T-helper 1 cell treated with Interleukin-12 subunit alpha and Interleukin-12 subunit beta and Interleukin-4 antibody, amounts not matched to agents 30 μg/mL and 1 μg/mL, for 36 hours (primary cell): ENCODE data around the gene THRB.

Experiments
- H3K27ac Mint-ChIP-seq: one replicate; pipeline ENCODE4 v1.8.0; 2021; ENCODE audit warnings: mild to moderate bottlenecking, mixed read lengths
- H3K27me3 Mint-ChIP-seq: one replicate; pipeline ENCODE4 v1.8.0; 2021; ENCODE audit warnings: low read depth, mixed read lengths
- H3K36me3 Mint-ChIP-seq: one replicate; pipeline ENCODE4 v1.8.0; 2021; ENCODE audit warnings: low read depth, mixed read lengths
- H3K4me1 Mint-ChIP-seq: one replicate; pipeline ENCODE4 v1.8.0; 2021; ENCODE audit warnings: low read depth, mixed read lengths
- H3K4me3 Mint-ChIP-seq: one replicate; pipeline ENCODE4 v1.8.0; 2021; ENCODE audit warnings: mild to moderate bottlenecking, moderate library complexity, mixed read lengths
- H3K9me3 Mint-ChIP-seq: one replicate; pipeline ENCODE4 v1.8.0; 2021; ENCODE audit warnings: mixed read lengths

The THRB gene

GRCh38 chr3:24151594-24151993 lies 343.1 kb downstream of the THRB start:
- no peaks in the 10 kb centered on the region for H3K36me3 Mint-ChIP-seq
- H3K9me3 Mint-ChIP-seq: no peaks in the 10 kb centered on the region
- no peak overlapping the region for H3K4me3 Mint-ChIP-seq
- H3K4me1 Mint-ChIP-seq: peaks cover 23% of the 10 kb centered on the region
- H3K27ac Mint-ChIP-seq: no peak overlapping the region
- no peaks in the 10 kb centered on the region for H3K27me3 Mint-ChIP-seq

- H3K9me3 Mint-ChIP-seq: no peaks in the 10 kb centered on the region
- peaks cover 6% of the 10 kb centered on the region for H3K4me1 Mint-ChIP-seq
- no peaks in the 10 kb centered on the region for H3K36me3 Mint-ChIP-seq
- H3K27me3 Mint-ChIP-seq: no peaks in the 10 kb centered on the region
- no peak overlapping the region for H3K27ac Mint-ChIP-seq
- no peak overlapping the region for H3K4me3 Mint-ChIP-seq
Measured at GRCh38 chr3:24149032-24149431, 345.6 kb downstream of the THRB start.

- Mint-ChIP-seq H3K9me3 (no peaks in the 10 kb centered on the region), H3K27me3 (no peaks in the 10 kb centered on the region), H3K4me3 (no peak overlapping the region), H3K36me3 (no peaks in the 10 kb centered on the region), H3K4me1 (no peaks in the 10 kb centered on the region), H3K27ac (no peak overlapping the region)
Measured at GRCh38 chr3:24145981-24146822, 348.4 kb downstream of the THRB start.

GRCh38 chr3:24145481-24145880 lies 349.2 kb downstream of the THRB start:
- H3K27me3 Mint-ChIP-seq: no peaks in the 10 kb centered on the region
- no peak overlapping the region for H3K4me3 Mint-ChIP-seq
- H3K27ac Mint-ChIP-seq: no peak overlapping the region
- H3K4me1 Mint-ChIP-seq: no peaks in the 10 kb centered on the region
- H3K36me3 Mint-ChIP-seq: no peaks in the 10 kb centered on the region
- no peaks in the 10 kb centered on the region for H3K9me3 Mint-ChIP-seq

- H3K4me1 Mint-ChIP-seq: no peaks in the 10 kb centered on the region
- H3K4me3 Mint-ChIP-seq: no peak overlapping the region
- no peaks in the 10 kb centered on the region for H3K27me3 Mint-ChIP-seq
- no peaks in the 10 kb centered on the region for H3K9me3 Mint-ChIP-seq
- no peaks in the 10 kb centered on the region for H3K36me3 Mint-ChIP-seq
- H3K27ac Mint-ChIP-seq: no peak overlapping the region
Measured at GRCh38 chr3:24142127-24142526, 352.5 kb downstream of the THRB start.

DNA sequence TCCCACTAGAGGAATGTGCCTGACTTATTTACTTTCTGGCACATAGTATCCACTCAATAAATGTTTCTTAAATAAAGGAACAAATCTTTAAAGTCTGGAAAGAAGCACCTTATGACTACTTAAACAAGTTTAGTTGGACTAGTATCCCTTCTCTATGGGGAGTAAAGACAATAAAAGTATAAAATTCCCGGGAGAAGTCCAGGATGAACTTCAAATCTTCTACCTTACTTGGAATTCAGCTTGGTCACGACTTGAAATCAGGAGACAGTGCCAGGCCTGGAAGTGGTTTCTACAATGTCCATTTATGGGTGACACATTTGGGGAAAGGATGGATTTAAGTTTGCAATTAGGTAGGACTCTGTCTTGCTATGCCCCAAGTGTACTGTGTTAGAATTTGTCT lies 353.1 kb downstream of the THRB start:
- H3K27me3 Mint-ChIP-seq: no peaks in the 10 kb centered on the region
- H3K4me3 Mint-ChIP-seq: no peak overlapping the region
- no peaks in the 10 kb centered on the region for H3K4me1 Mint-ChIP-seq
- no peaks in the 10 kb centered on the region for H3K36me3 Mint-ChIP-seq
- no peaks in the 10 kb centered on the region for H3K9me3 Mint-ChIP-seq
- H3K27ac Mint-ChIP-seq: no peak overlapping the region

- no peaks in the 10 kb centered on the region for H3K36me3 Mint-ChIP-seq
- H3K27me3 Mint-ChIP-seq: no peaks in the 10 kb centered on the region
- no peaks in the 10 kb centered on the region for H3K4me1 Mint-ChIP-seq
- H3K27ac Mint-ChIP-seq: no peak overlapping the region
- H3K4me3 Mint-ChIP-seq: no peak overlapping the region
- no peaks in the 10 kb centered on the region for H3K9me3 Mint-ChIP-seq
Measured at GRCh38 chr3:24139463-24140412, 354.9 kb downstream of the THRB start.

GRCh38 chr3:24138876-24139256 lies 355.8 kb downstream of the THRB start:
- Mint-ChIP-seq H3K36me3 (no peaks in the 10 kb centered on the region), H3K4me1 (no peaks in the 10 kb centered on the region), H3K9me3 (no peaks in the 10 kb centered on the region), H3K27me3 (no peaks in the 10 kb centered on the region), H3K4me3 (no peak overlapping the region), H3K27ac (no peak overlapping the region)

DNA sequence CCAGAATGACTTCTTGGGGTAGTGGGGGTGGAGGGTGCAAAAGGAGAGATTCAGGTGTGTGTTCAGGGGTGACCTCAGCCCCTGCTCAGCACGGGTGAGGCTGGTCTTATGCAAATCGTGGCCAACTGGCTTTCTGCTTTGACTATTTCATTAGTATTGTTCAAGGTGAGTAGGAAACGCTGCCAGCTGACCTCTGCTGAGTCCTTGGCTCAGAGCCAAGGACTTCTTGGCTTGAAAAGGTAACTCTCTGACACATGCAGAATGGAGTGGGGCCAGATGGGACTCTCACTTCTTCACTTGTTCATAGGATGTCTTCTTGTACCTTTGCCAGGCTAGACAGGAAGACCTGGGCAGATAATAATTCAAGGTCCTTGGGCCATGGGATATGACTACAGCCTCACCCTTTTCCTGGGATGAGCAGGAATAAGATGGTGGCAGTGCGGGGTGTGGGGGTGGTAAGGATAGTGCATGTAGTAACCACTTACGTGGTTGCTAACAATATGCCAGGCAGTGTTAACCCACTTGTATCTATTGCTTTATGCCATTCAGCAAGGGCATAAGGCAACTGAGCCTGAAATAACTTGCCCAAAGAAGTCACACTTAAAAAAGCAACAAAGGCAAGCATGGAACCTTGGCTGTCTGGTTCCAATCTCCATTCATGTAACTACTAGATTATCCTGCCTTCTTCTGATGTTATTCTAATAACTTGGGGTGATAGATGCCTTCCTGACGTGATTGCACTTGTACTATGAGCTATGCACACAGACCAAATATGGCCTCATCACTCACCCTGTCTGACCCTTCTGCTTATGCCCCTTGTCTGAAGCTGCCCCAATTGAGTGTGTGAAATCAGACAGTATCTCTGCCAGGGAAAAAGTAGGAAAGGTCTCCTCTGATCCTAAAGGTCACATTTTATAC lies 356.4 kb downstream of the THRB start:
- no peaks in the 10 kb centered on the region for H3K27me3 Mint-ChIP-seq

GRCh38 chr3:24137334-24137733 lies 357.3 kb downstream of the THRB start:
- Mint-ChIP-seq H3K27me3 (no peaks in the 10 kb centered on the region), H3K36me3 (no peaks in the 10 kb centered on the region), H3K4me3 (no peak overlapping the region), H3K27ac (no peak overlapping the region), H3K4me1 (no peaks in the 10 kb centered on the region), H3K9me3 (no peaks in the 10 kb centered on the region)

More for the DNA sequence above, 356.4 kb downstream of the THRB start:
- Mint-ChIP-seq H3K4me3 (no peak overlapping the region), H3K36me3 (no peaks in the 10 kb centered on the region), H3K9me3 (no peaks in the 10 kb centered on the region), H3K27ac (no peak overlapping the region), H3K4me1 (no peaks in the 10 kb centered on the region)

- H3K4me3 Mint-ChIP-seq: no peak overlapping the region
- H3K4me1 Mint-ChIP-seq: no peaks in the 10 kb centered on the region
Measured at GRCh38 chr3:24136624-24137310, 357.9 kb downstream of the THRB start.

DNA sequence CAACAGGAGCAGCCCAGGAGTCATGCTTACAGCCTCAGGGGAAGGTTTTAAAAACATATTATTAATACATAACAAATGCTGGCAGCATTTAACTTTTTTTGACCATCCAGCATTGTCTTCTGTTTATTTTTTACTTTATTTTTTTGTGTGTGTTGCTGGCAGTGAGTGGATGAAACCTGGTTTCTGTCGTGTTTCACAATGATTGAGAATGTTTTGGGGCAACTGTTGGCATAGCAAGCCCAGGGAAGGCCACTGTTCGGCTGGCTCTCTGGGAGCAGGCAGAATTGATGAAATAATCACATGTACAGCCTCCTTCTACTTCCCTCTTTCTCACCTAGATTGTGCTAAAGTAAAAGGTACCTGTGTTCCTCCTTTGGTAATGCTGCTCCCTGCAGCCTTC lies 359.4 kb downstream of the THRB start:
- H3K36me3 Mint-ChIP-seq: no peaks in the 10 kb centered on the region

More at GRCh38 chr3:24136624-24137310, 357.9 kb downstream of the THRB start:
- H3K27me3 Mint-ChIP-seq: no peaks in the 10 kb centered on the region
- H3K9me3 Mint-ChIP-seq: no peaks in the 10 kb centered on the region
- H3K27ac Mint-ChIP-seq: no peak overlapping the region
- H3K36me3 Mint-ChIP-seq: no peaks in the 10 kb centered on the region

GRCh38 chr3:24133942-24134341 lies 360.7 kb downstream of the THRB start:
- no peaks in the 10 kb centered on the region for H3K36me3 Mint-ChIP-seq
- no peak overlapping the region for H3K27ac Mint-ChIP-seq
- no peaks in the 10 kb centered on the region for H3K27me3 Mint-ChIP-seq
- H3K9me3 Mint-ChIP-seq: no peaks in the 10 kb centered on the region
- no peaks in the 10 kb centered on the region for H3K4me1 Mint-ChIP-seq
- H3K4me3 Mint-ChIP-seq: no peak overlapping the region

More for the DNA sequence above, 359.4 kb downstream of the THRB start:
- Mint-ChIP-seq H3K4me1 (no peaks in the 10 kb centered on the region), H3K27me3 (no peaks in the 10 kb centered on the region), H3K4me3 (no peak overlapping the region), H3K9me3 (no peaks in the 10 kb centered on the region), H3K27ac (no peak overlapping the region)
